GM20000 (cell line): ENCODE measurements around the gene ZNF195.
"Not testable (repeated sequence)": the region's sequence is repeated elsewhere in the genome, so short reads cannot be mapped to it uniquely, and the experiment has no call there.

ENCODE experiments used
- DNase-seq: peaks from one replicate; pipeline ENCODE4 v3.0.0; 2012; ENCODE audit warnings: low spot score
- CTCF ChIP-seq: IDR thresholded peaks from 2 replicates; pipeline ENCODE4 v1.5.1; 2012; ENCODE audit warnings: mild to moderate bottlenecking, control low read depth; ENCODE audit errors: extremely low read depth, missing control alignments

Gene ZNF195

GRCh38 chr11:3378426-3379423 lies at the start of gene ZNF195:
ZNF195 (minus strand) TSS chr11:3379146; CDS start chr11:3379040, 106 bp downstream.
- no peak for TF ChIP-seq CTCF
- peak; percentile 99 for DNase-seq

- not testable (repeated sequence) for DNase-seq
Observed at GRCh38 chr11:3428076-3428475, 49.1 kb upstream of the ZNF195 start.

- not testable (repeated sequence) for DNase-seq
Observed at GRCh38 chr11:3426541-3426940, 47.6 kb upstream of the ZNF195 start.

- DNase-seq: not testable (repeated sequence)
Observed at GRCh38 chr11:3423928-3424327, 45.0 kb upstream of the ZNF195 start.

- DNase-seq: peak; percentile 14
Observed at GRCh38 chr11:3423138-3423731, 44.3 kb upstream of the ZNF195 start.

- DNase-seq: peak; percentile 87
- TF ChIP-seq CTCF: peak; percentile 8
Observed at GRCh38 chr11:3422380-3423137, 43.6 kb upstream of the ZNF195 start.

GRCh38 chr11:3421608-3422379 lies 42.8 kb upstream of the ZNF195 start:
- DNase-seq: peak; percentile 10

- DNase-seq: not testable (repeated sequence)
Observed at GRCh38 chr11:3420281-3421042, 41.5 kb upstream of the ZNF195 start.

- not testable (repeated sequence) for DNase-seq
Observed at GRCh38 chr11:3419496-3419895, 40.5 kb upstream of the ZNF195 start.

- TF ChIP-seq CTCF: peak; percentile 3
- not testable (repeated sequence) for DNase-seq
Observed at GRCh38 chr11:3417047-3417446, 38.1 kb upstream of the ZNF195 start.

- not testable (repeated sequence) for DNase-seq
Observed at GRCh38 chr11:3415301-3415700, 36.4 kb upstream of the ZNF195 start.

GRCh38 chr11:3413666-3414065 lies 34.7 kb upstream of the ZNF195 start:
- DNase-seq: not testable (repeated sequence)
